ELF-1 (cell line): ENCODE results near the gene VAV2.
A peak's percentile ranks its signal among the peaks of the same experiment; 100 is the strongest.

Source experiments
- DNase-seq: peaks from one replicate; pipeline ENCODE4 v3.0.0-alpha.2; 2016; ENCODE audit warnings: low read depth, low spot score

Gene VAV2

DNA sequence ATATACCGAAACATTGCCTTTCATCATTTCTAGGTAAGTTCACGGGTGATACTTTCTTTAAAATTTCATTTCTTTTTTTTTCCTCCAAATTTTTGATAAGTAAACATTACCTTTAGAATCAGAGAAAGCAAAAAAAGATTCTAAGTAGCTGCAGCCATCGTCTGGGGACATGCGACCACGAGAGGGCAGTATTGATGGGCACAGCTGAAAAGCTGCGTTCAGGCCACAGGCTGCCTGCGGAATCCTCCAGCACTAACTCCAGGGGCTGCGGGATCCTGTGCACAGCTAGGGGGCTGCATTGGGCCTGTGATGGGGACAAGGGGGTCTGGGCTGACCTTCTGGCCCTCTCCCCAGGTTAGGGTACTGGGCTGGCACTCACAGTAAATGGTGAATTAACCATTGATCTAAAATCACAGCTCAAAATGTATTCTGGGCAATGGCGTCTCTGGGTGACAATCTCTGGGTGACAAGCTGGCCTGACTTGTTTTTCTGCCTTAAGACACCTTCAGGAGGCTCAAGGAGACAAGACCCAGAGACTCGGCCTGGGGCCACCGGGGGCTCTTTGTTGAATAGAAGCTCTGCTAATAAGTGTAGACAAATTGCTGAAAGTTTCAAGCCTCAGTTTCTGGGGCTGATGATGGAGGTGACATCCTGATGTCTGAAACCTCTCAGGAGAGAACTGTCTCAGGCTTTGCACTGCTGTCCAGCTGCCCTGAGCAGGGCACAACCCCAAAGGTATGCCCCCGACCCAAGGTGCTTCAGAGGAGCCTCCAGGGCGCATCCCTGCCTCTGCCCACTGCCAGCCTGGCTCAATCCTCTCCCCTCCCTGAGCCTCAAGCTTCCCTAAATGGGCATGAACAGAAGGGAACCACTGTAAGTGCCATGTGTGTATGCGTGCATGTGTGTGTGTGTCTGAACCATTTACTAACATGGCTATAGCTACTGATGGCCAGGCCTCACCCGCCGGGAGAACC, 209.7 kb downstream of the VAV2 start:
- DNase-seq = peak; percentile 83

DNA sequence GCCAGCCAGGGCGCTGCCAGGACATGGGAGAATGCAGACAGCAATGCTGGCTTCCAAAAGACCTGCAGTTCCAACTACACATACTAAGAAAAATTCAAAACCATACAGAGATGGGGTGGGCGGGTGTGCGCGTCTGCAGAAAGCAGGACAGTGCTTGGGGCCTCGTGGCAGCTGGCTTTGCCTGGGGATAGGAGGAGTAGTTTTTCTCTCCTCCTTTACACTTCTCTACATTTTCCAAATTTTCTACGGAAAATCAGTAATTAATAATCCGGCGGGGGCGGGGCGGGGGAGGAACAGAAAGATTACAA, 210.3 kb downstream of the VAV2 start:
- no peak for DNase-seq

DNA sequence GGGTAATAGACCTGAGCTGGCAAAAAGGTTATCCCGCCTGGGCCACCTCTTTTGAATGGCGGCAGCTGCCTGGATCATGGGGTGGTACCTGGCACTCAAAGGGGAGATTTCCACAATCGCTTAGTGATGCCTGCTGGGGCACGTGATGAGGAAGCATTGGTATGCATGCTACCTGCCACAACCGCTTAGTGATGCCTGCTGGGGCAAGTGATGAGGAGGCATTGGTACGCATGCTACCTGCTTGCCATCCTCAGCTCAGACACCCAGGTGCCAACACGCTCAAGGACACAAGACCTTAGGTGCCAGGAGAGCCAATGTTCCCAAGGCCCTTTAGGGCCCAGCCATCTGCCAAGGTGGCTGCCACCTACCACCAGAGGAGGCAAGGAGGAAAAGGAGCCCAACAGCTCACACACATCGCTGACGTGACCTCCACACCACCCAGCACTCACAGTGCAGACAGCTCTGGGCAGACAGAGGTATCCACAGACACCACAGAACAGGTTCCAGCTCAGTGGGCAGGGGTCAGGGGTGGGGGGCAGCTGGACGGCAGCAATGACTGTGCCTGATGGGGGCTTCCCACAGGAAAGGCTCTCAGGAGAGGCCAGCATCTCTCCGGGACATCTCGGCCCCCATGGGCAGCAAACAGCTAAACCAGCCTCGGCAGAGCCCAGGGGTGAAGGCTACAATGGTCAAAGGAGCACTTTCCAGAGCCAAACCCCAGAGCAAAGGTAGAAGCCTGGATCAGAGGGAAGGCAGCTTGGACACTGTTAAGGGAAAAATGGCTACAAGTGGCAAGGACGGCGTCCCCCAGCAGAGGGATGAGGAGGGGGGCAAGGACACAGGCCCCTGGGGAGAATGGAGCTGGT, 210.9 kb downstream of the VAV2 start:
- DNase-seq = no peak

DNA sequence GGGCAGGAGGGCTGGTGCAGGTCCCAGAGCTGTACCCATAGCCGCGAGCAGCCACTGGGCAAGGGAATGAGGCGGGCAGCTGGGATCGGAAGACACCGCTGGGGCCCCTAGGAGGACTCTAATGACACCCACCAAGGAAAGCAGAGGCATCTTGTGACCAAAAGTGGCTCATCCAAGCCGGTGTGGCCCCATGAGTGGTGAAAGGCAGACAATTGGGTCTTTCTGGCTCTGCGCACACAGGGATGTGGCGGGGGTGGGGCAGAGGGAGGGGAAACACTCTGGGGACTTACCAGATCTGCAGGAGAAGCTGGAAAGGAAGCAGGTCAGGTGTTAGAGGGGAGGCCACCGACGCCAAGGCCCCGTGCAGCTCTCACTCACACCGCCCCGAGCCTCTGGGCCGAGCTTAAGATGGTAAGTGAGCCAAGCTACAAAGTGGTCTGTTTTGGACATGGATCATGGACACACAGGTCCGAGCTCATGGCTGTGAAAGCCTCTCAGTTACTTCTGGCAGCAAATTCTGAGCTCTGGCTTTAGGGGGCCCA, 211.6 kb downstream of the VAV2 start:
- DNase-seq = no peak

DNA sequence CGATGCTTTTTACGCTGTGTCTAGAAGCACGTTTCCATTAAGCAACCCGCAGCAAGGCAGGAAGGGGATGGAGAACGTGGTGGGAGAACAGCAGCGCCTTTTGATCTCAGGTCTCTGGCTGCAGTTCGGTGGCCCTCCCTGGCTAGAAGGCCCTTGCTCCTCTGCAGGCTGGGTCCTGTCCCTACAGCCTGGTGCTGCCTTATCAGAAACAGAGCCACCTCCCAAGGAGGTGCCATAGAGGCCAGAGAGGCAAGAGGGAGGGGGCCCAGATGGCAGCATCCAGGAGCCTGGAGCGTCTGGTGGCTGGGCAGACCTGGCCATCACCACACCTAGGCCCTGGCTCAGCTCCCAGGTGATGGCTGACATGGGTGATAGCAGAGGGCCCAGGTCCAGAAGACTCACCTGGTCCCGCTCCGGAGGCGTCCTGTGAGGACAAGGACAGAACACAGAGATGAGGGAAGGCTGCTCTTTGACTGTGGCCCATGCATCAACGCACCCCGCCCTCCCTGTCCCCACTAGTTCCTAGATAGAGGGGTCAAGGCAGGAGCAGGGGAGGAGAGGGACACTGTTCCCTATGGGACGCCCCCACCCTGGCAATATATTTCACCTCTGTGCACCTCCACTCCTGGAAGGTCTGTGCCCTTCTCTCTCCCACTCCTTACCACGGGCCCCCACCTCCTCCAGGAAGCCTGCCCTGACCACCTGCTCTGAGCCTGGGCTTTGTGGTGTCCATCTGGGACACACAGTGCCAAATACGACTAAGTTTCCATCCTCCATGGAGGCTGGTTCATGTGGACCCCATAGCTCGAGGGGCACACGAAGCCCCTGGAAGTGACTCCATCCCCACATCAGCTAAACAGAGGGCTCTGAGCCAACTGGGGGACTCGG, 212.4 kb downstream of the VAV2 start:
- no peak for DNase-seq

DNA sequence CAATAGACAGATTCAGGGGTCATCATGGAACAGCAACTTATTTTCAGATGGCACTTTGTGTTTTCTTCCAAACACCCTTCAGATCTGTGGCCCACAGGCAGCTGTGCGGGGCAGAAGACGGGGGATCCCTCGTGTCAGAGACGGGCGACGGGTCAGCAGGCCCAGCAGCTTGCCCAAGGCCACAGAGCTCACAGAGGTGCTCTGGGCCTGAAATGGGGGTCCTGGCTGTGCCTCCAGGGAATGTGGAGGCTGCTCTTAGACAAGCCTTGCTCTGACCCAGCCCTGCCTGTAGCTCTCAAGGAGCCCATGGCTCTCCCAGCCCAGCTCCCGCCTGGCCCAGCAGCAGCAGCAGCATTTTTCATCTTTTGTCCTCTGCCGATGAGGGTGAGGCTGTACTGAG, 213.0 kb downstream of the VAV2 start:
- no peak for DNase-seq

DNA sequence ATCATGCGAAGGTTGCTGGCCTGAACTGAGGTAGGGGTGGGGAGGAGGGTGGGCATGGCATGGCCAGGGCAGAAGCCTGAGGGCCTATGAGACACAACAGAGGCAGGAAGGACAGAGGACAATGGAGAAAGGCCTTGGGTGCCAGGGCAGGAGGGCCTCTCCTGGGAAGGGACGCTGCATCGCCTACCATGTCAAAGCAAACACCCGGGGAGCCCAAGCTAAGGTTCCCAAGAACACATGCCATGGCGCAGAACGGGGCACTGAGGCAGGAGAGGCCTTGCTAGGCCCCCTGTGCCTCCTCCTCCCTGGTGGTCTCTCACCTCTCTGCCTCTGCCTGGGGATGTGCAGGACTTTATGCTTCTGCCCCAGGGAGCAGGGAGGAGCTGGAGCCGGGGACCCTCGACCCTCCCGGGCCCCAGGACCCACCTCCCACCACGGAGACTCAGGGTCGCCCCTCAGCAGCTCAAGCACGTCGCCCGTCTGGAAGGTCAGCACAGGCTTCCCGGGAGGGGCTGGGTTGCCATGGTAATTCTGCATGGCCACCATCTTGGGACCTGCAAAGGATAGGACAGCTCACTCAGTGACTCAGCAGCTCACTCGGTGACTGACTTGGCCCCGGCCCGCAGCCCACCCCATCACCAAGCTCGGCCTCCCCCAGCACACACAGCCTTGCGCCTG, 213.6 kb downstream of the VAV2 start:
- DNase-seq = no peak

DNA sequence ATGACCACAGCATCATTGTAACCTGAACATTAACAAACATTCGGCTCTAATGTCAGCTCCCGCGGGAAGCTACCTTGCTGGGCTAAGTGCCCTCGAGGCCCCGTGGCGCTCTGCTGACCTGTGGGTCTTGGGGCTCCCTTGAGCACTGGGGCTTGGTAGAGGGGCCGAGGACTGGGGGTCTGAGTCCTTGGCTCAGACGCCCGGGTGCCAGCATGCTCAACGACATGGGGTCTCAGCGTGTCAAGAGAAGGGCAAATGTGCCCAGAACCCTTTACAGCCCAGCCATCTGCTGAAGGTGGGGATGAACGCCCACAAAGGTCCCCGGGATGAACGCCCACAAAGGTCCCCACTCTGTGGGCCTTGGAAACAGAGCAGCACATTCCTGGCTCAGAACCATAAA, 214.3 kb downstream of the VAV2 start:
- no peak for DNase-seq

DNA sequence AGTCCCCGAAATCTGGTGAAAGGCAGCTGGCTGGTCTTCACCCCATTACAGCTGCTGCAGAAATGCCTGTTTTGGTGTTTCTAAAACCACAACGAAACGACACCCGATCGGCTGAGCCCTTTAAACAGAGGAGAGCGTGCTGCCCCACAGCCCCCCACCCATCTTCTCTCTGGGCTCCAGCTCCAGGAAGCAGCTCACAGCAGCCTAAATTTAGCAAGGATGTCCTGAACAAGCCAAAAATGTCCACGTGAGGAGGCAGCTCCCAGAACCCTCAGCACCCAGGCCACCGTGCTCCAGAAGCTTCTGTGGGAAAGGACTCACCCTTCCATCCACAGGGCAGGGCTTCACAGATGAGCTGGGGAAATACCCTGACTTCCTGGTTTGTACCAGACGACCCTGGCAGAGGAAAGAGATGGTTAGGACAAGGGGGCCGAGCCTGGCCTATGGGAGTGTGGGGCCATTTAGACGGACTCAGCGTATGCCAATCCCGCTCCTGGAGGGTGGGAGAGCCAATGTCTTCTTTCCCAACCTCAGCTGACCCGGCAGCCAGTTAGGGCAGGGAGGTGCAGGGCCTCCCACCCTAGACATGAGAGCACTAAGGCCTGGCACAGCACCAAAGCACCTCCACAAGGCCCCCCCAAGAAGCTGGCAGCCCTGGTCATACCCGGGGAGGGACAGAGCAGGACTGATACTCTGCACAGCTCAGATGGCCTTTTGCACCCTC, 214.9 kb downstream of the VAV2 start:
- no peak for DNase-seq

DNA sequence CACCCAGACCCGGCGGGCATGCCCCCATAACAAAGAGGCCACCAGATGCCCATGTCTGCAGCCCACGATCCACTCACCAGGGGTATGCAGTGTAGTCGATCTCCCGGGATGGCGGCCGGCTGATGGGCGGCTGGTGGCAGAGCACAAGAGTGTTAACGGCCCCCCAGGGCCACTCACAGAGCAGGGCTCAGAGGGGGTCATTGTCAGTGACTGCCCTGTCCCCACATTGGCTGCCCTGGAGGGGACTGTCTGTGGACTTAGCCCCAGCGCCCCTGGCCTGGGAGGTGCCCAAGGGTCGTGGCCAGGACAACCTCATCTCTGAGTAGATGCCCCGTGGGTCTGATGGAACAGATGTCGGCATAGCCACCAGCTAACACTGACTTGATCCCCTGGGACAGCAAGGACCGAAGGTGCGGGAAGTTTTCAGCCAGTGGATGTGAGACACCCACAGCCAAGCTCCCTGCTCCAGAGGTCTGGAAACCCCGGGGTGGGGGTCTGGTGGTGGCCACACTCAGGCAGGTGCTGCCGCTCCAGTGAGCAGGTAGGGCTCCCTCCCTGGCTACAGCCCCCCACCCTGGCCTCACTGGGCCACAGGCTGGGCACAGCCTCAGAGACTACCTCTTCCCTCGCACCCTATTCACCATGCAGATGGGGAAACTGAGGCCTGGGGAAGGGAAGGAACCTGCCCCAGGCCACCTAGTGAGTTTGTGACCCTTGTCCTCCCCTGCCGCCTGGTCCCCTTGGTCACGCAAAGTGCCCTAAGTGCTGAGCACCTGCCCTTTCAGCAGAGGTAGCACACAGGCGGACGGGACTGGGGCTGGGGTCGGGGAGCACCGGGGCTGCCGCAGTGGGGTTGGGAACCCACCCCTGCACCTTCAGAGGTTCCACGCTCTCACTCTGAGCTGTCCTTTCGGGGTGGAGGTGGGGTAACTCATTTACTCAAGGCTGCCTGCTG, 215.9 kb downstream of the VAV2 start:
- no peak for DNase-seq

DNA sequence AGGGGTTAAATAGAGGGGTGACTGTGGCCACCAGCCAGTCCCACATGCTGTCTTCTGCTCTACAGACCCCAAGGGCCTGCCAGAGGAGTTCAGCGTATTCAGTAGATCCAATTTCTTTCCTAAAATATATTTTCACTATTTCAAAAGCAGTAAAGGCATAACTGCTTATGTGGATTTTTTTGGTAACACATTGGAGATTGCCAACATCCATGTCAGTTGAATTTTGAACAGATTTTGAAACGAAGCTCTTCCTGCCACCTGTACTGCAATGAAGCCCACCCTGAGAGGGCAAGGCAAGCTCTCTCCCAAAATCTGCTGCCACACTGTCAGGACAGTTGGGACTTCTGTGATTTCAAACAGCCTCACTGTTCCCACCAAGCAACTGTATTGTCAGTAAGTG, 216.8 kb downstream of the VAV2 start:
- no peak for DNase-seq

DNA sequence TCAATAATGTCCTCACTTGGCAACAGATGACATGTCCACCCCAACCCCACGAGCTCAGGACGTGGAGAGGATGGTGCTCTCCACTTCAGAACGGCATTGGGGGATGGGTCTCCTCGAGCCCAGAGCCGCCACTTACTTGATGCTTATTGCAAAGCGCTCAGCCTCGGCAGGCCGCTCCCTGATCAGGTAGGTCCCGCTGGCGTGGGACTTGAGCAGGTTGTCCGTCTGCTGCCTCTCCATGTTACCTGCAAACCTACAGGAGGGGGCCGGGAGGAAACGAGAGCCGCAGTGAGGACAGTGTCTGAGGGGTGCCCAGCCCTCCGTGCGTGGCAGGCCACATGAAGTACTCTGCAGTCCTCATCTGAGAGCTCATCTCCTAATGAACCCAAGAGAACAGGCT, 217.3 kb downstream of the VAV2 start:
- DNase-seq = no peak

DNA sequence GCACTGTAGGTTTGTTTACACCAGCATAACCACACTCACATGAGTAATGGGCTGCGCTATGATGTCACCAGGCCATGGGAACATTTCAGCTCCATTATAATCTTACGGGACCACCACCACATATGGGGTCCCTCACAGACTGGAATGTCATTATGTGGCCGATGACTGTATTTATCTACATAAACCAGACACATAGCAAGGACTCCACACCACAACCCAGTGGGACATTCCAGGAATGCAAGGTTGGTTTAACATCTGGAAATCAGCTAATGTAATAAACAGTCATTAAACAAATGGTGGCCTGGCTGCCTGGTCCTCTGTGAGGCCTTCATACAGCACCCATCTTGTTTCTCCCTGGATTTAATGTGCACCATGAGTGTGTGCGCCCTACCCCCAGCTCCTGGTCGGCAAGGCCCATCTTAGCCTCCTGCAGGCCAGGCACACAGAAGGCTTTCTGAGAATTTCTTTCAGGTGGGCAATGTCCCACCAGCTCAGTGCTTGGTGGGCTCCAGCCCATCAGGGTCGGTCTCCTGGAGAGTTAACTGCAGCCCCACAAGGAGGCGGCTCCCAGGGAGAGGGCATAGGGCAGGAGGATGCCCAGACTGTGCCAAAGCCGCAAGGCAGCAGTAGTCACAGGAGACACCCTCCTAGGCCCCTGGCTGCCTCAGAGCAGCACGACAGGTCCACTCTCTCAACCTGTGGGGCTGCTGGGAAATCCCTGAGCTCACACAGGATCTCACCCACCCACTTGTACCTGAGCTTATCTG, 218.1 kb downstream of the VAV2 start:
- no peak for DNase-seq

DNA sequence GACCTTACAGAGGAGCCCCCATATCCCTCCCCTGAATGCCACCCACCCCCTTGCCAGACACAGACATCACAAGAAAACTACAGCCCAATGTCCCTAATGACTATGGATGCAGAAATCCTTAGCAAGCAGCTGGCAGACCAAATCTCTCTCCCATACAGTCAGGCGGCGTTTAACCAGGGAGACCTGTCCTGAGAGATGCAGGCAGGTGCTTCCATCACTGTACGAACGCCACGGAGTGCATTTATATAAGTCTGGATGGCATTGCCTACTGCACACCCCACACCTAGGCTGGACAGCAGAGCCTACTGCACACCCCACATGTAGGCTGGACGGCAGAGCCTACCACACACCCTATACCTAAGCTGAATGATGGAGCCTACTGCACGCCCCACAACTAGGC, 219.5 kb downstream of the VAV2 start:
- DNase-seq = no peak

DNA sequence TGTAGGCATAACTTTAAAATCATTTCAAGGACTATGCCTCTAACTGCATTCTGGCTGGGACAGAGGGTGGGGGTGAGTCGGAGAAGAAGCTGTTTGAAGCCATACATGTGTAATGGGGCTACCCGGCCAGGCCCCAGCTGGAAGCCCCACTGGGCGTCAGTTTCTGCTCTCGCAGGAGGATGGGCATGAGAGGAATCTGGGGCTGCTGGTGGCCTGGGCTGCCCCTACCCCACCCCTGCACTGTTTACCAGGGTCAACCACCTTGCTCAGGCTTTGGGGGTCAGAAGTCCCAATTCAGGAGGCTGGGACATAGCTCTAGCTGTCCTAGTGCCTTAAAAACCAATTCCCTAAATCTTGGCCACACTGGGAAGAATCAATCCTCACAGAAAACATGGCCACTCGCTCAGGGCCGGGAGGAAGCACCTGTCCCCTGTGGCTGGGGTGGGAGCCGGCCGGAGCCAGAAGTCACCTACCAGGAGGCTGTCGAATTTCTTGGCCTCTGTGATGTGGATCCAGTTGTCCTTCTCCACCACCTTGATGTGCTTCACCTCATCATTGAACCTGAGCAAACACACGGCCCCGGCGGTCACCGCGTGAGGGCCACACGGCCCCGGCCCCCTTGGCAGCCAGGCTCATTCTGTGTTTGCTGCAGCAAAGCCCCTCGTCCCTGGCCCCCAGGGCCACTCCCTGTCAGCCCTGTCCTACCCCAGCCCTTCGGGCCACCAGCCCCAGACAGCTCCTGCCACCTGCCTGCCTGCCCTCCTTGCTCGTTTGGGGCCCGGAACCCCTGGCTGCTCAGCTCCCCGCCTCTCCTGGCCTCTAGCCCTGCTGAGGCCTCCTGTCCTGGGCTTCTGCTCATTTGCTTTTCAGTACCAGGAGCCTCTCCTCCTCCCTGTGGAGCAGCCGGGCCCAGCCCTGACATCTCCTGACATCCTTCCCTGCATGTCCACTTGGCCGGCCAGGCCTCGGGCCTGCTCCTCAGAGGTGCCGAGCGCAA, 220.3 kb downstream of the VAV2 start:
- no peak for DNase-seq

DNA sequence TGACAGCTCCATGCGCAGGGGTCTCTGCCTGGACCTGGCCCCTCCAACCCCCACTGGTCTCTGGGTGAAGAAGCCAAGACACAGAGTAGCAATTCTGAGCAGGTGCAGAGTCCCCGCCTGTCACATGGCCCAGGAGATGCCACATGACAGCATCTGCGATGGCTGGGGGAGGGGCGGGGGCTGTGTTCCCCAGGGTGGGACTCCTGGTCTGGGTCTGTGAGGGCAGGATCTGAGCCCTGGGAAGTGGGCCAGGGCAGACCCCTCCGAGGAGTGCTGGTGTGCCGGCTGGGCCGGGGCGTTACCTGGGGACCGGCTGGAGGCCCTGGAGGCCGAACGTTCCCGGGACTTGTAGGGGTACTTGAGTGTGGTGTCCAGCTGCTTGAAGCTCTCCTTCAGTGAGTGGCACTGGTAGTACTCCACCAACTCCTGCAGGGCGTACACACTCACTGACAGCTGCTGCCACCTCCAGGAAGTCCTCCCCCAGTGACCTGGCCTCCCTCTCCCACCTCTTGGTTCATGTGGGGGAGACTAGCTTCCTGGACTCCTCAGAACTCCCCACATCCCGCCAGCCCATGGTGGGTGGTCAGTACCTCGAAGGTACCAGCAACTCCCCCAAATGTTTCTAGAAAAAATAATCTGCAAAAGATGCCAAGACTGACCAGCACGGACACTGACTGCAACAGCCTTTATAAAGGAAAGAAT, 221.9 kb downstream of the VAV2 start:
- no peak for DNase-seq
